Upper lobe of right lung (tissue), 1 donor: ENCODE data around the gene STK25. TPM values are rescaled to one million over a fixed set of nuclear protein-coding genes. Genes with fewer than 3 reads are reported as not detected.

ENCODE experiments used
- ATAC-seq: fragments of 200-7000 bp; cut with Tn5 transposase; one replicate; pipeline ENCODE4 v1.9.1; 2020; ENCODE audit warnings: mild to moderate bottlenecking, moderate library complexity
- DNase-seq: peaks from one replicate; pipeline ENCODE4 v3.0.0-alpha.2; 2020
- H3K27ac ChIP-seq: fragments of 200-600 bp; one replicate; pipeline ENCODE4 v1.8.0; 2022
- H3K27me3 ChIP-seq: fragments of 200-600 bp; one replicate; pipeline ENCODE4 v1.8.0; 2022; ENCODE audit warnings: mild to moderate bottlenecking
- H3K36me3 ChIP-seq: fragments of 200-600 bp; one replicate; pipeline ENCODE4 v1.8.0; 2022
- H3K4me1 ChIP-seq: fragments of 200-600 bp; one replicate; pipeline ENCODE4 v1.8.0; 2022
- H3K4me3 ChIP-seq: fragments of 200-600 bp; one replicate; pipeline ENCODE4 v1.8.0; 2022; ENCODE audit warnings: mild to moderate bottlenecking
- H3K9me3 ChIP-seq: fragments of 200-600 bp; one replicate; pipeline ENCODE4 v1.8.0; 2022
- CTCF ChIP-seq: fragments of 200-600 bp; IDR thresholded peaks from one replicate; pipeline ENCODE4 v1.8.0; 2022; ENCODE audit warnings: antibody characterized with exemption
- intact Hi-C: fragments of 100-400 bp; cut with DNase I; formaldehyde crosslinking; loops from one replicate; pipeline ENCODE4 v1.11.0; 2022
- microRNA-seq: library from miRNA; unstranded; fragments of <30 nt; microRNA quantifications from one replicate; pipeline ENCODE4 v1.2.0, GENCODE V29; 2020; ENCODE audit warnings: borderline microRNAs expressed
- total RNA-seq: library from RNA; stranded (reverse); fragmentation: NEBNext Ultra II Directional; extraction: Animal tissue kit (Norgen Biotek cat#: 25700); gene quantifications from one replicate; pipeline ENCODE4 v1.2.1, GENCODE V29; 2021
- donor health status: DM: no; HTN: yes; CAD: no; lungs with severe emphysema.

STK25 gene
- total RNA-seq, 1 donor from 2014 or later, result 134 TPM

- intact Hi-C loops, result no loop called here
- Histone ChIP-seq H3K27ac (no peak overlapping the region), H3K36me3 (peaks cover 42% of the 10 kb centered on the region), H3K4me3 (no peak overlapping the region), H3K4me1 (no peaks in the 10 kb centered on the region), H3K9me3 (no peaks in the 10 kb centered on the region), H3K27me3 (no peaks in the 10 kb centered on the region)
- DNase-seq, result no peak
- TF ChIP-seq CTCF, result no peak
- ATAC-seq, result no peak
These were observed 63.0 kb downstream of the STK25 start for GRCh38 chr2:241445426-241445825.

- H3K27ac ChIP-seq, result no peak overlapping the region
- intact Hi-C loops, result no loop called here
- H3K27me3 ChIP-seq, result no peaks in the 10 kb centered on the region
- H3K4me3 ChIP-seq, result no peak overlapping the region
- no peak for TF ChIP-seq CTCF
- DNase-seq (no peak), ATAC-seq (no peak)
- no peaks in the 10 kb centered on the region for H3K4me1 ChIP-seq
- peaks cover 58% of the 10 kb centered on the region for H3K36me3 ChIP-seq
- H3K9me3 ChIP-seq, result no peaks in the 10 kb centered on the region
These were observed 64.7 kb downstream of the STK25 start for GRCh38 chr2:241443486-241444223.

Small RNA genes within 50 kb of the gene (microRNA-seq; reads per million reads assigned to microRNA genes)
- gene MIR3133, result not detected

Other genes starting within 250 kb of the STK25 start
- gene HDLBP, start 192.9 kb downstream of the STK25 start, total RNA-seq, result 444 TPM
- 264 TPM for gene SEPTIN2, start 192.7 kb downstream of the STK25 start, total RNA-seq
- gene FARP2, start 152.3 kb downstream of the STK25 start, total RNA-seq, result 48.6 TPM
- 56.4 TPM for gene BOK, start 50.2 kb upstream of the STK25 start, total RNA-seq
- gene THAP4, start 128.6 kb upstream of the STK25 start, total RNA-seq, result 46.1 TPM
- gene ATG4B, start 129.1 kb upstream of the STK25 start, total RNA-seq, result 72.0 TPM
- 14.9 TPM for gene DTYMK, start 178.2 kb upstream of the STK25 start, total RNA-seq
- 36.5 TPM for gene ING5, start 193.5 kb upstream of the STK25 start, total RNA-seq
- 28.8 TPM for gene D2HGDH, start 226.0 kb upstream of the STK25 start, total RNA-seq